Measurements from ENCODE around the gene GRK5.

- TF ChIP-seq FOXA1 (IDR thresholded peaks at IDR 0.05) = no peak
- no peak for TF ChIP-seq SP1 (IDR thresholded peaks at IDR 0.05)
- TF ChIP-seq L3MBTL2 (conservative IDR thresholded peaks at IDR 0.05) = no peak
- TF ChIP-seq ELF4 (IDR thresholded peaks at IDR 0.05) = no peak
- TF ChIP-seq BHLHE40 (IDR thresholded peaks at IDR 0.05; ENCODE audit: borderline replicate concordance) = no peak
- TF ChIP-seq SUZ12 (IDR thresholded peaks at IDR 0.05) = no peak
- no peak for TF ChIP-seq HDGF (IDR thresholded peaks at IDR 0.05; ENCODE audit: borderline replicate concordance)
- no peak for TF ChIP-seq ZNF384 (IDR thresholded peaks at IDR 0.05)
- TF ChIP-seq NFRKB (IDR thresholded peaks at IDR 0.05) = no peak
- TF ChIP-seq CTBP1 (IDR thresholded peaks at IDR 0.05; ENCODE audit: borderline replicate concordance) = no peak
- TF ChIP-seq FOXM1 (IDR thresholded peaks at IDR 0.05; ENCODE audit: borderline replicate concordance) = no peak
Measured at GRCh38 chr10:119454316-119454715, 246.9 kb downstream of the GRK5 start.

Measured in HEK293T (cell line).